ENCODE results near the gene DNAAF1. TPM values are rescaled to one million over a fixed set of nuclear protein-coding genes. Genes with fewer than 3 reads are reported as not detected.

The DNAAF1 gene
- total RNA-seq, 1 donor from 2014 or later: not detected

GRCh38 chr16:84177741-84178073, 32.6 kb downstream of the DNAAF1 start:
- CTCF ChIA-PET: no interaction called here
- ATAC-seq (ENCODE audit: low read depth) (no peak), DNase-seq (no peak)
- no peak overlapping the region for H3K27ac Mint-ChIP-seq
- POLR2A ChIA-PET: no interaction called here
- no peaks in the 10 kb centered on the region for H3K27me3 Mint-ChIP-seq
- intact Hi-C loops (cut with micrococcal nuclease): no loop called here
- no peaks in the 10 kb centered on the region for H3K9me3 Mint-ChIP-seq
- no peak overlapping the region for H3K4me3 Mint-ChIP-seq
- no peak for TF ChIP-seq CTCF (IDR thresholded peaks at IDR 0.05)
- H3K36me3 Mint-ChIP-seq (ENCODE audit: low read depth): peaks cover 38% of the 10 kb centered on the region
- peaks cover 5% of the 10 kb centered on the region for H3K4me1 Mint-ChIP-seq

- no peak overlapping the region for H3K27ac Mint-ChIP-seq
- intact Hi-C loops (cut with micrococcal nuclease): no loop called here
- no peak overlapping the region for H3K4me3 Mint-ChIP-seq
- ChIA-PET POLR2A (no interaction called here), CTCF (no interaction called here)
- TF ChIP-seq CTCF (IDR thresholded peaks at IDR 0.05): no peak
- DNase-seq: no peak
- no peak for ATAC-seq (ENCODE audit: low read depth)
- no peaks in the 10 kb centered on the region for H3K27me3 Mint-ChIP-seq
- peaks cover 5% of the 10 kb centered on the region for H3K4me1 Mint-ChIP-seq
- H3K9me3 Mint-ChIP-seq: no peaks in the 10 kb centered on the region
- peaks cover 44% of the 10 kb centered on the region for H3K36me3 Mint-ChIP-seq (ENCODE audit: low read depth)
Measured at GRCh38 chr16:84178146-84178765, 33.1 kb downstream of the DNAAF1 start.

GRCh38 chr16:84178892-84179611, 33.9 kb downstream of the DNAAF1 start:
- ChIA-PET CTCF (no interaction called here), POLR2A (no interaction called here)
- TF ChIP-seq CTCF (IDR thresholded peaks at IDR 0.05): no peak
- DNase-seq: no peak
- Mint-ChIP-seq H3K27me3 (no peaks in the 10 kb centered on the region), H3K27ac (no peak overlapping the region), H3K9me3 (no peaks in the 10 kb centered on the region), H3K36me3 (ENCODE audit: low read depth) (peaks cover 52% of the 10 kb centered on the region), H3K4me3 (no peak overlapping the region), H3K4me1 (peaks cover 5% of the 10 kb centered on the region)
- intact Hi-C loops (cut with micrococcal nuclease): no loop called here
- ATAC-seq (ENCODE audit: low read depth): no peak

DNA sequence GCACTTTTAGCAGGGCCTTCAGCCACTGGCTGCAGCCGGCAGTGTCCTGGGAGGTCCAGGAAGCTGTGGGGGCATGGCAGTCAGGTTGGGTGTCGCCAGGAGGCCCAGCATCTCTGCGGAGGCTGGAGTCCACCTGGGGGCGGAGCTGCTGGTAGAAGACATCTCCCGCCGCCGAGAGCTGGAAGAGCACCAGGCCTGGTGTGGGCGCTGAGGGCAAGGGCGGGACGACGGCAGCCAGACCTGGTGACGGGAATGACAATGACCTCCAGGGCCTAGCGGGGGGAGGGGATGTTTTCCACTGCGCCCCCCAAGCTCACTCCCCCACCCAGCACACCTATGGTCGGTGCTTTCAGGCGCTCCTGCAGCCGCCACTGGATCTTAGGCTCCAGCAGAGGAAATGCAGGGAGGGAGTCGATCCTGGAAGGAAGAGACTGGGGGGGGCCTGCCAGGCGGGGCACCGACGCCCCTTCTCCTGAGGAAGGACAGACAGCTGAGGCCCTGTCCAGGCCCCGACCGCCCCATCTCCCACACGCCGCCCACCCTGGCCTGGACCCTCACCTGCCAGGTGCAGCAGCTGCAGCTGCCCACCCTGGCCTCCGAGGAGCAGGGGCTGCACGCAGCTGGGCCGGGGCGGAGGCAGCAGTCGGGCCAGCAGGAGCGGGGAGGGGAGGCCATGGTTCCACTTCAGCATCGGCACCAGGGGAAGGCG, 34.7 kb downstream of the DNAAF1 start:
- DNase-seq: no peak
- Mint-ChIP-seq H3K36me3 (ENCODE audit: low read depth) (peaks cover 59% of the 10 kb centered on the region), H3K4me1 (peaks cover 5% of the 10 kb centered on the region), H3K9me3 (no peaks in the 10 kb centered on the region), H3K27me3 (no peaks in the 10 kb centered on the region), H3K4me3 (no peak overlapping the region), H3K27ac (no peak overlapping the region)
- no peak for ATAC-seq (ENCODE audit: low read depth)
- TF ChIP-seq CTCF (IDR thresholded peaks at IDR 0.05): no peak
- intact Hi-C loops (cut with micrococcal nuclease): loop anchor here (10.0 kb wide), 1 partner anchor 285 kb away; the partner anchor contains the start of gene MLYCD
- POLR2A ChIA-PET: no interaction called here
- CTCF ChIA-PET: no interaction called here

DNA sequence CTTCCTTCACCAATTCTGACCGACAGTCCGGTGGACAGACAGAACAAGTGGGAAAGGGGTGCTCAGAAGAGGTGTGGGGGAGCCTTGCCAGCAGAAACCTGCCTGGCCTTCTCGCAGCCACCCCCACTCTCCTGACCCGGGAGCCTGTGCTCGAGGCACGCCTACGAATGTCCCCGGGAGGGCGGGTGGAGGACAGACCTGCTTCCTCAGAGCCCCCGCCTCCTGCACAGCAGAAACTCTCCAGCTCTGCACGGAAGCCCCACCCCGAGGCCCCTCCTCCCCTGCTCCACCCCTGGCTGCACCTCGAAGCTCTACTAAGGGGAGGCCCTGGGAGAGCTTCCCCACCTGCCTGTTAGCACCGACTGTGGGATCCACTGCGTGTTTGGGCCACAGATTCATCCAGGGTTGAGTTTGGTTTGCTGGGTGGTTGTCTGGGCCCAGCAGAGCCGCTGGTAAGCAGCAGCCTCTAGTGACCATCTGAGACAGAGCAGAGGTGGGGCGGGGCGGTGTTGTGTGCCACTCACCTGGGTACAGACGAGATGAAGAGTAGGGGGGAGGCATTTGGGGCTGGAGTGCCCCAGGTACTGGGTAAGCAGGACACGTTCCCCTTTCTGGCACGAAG, 35.5 kb downstream of the DNAAF1 start:
- peaks cover 63% of the 10 kb centered on the region for H3K36me3 Mint-ChIP-seq (ENCODE audit: low read depth)
- ChIA-PET CTCF (no interaction called here), POLR2A (interaction anchor here (0.6 kb wide), 1 partner anchor 932 kb away, joined by 5 read pairs; the partner anchor contains the start of gene CIBAR2)
- TF ChIP-seq CTCF (IDR thresholded peaks at IDR 0.05): no peak
- H3K4me1 Mint-ChIP-seq: peaks cover 8% of the 10 kb centered on the region
- no peak for DNase-seq
- H3K4me3 Mint-ChIP-seq: no peak overlapping the region
- intact Hi-C loops (cut with micrococcal nuclease): loop anchor here (10.0 kb wide), 1 partner anchor 286 kb away; the partner anchor contains the start of gene MLYCD
- H3K27ac Mint-ChIP-seq: no peak overlapping the region
- H3K9me3 Mint-ChIP-seq: no peaks in the 10 kb centered on the region
- ATAC-seq (ENCODE audit: low read depth): no peak
- no peaks in the 10 kb centered on the region for H3K27me3 Mint-ChIP-seq
